ENCODE data around the gene FAM228B.
"Not testable (repeated sequence)": the region's sequence is repeated elsewhere in the genome, so short reads cannot be mapped to it uniquely, and the experiment has no call there.

Gene FAM228B

GRCh38 chr2:24123195-24123921, at the start of gene FAM228B, which contains the start of gene PFN4:
Gene FAM228B (plus strand): TSS chr2:24123469. CDS start chr2:24124362, 893 bp downstream.
Gene PFN4 (minus strand): TSS chr2:24123334. CDS start chr2:24122535, 799 bp downstream.
- DNase-seq = peak; percentile 79

DNA sequence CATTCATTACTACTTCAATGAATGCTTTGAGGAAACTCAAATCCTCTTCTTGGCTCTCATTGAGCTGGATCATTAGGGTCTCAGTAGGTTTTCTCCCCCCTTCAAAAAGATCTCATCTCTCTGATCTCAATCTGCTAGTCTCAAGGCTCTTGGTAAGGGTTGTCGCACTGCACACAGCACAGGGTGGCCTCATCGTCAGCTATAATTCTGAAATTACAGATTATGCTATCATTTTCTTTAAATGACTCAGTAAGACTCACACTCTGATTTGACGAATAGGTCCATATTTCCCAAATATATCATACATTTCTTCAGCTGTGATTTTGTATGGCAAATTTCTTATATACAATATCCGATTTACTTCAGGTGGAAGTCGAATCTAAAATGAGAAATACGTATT, 49.5 kb upstream of the FAM228B start:
- no peak for DNase-seq

DNA sequence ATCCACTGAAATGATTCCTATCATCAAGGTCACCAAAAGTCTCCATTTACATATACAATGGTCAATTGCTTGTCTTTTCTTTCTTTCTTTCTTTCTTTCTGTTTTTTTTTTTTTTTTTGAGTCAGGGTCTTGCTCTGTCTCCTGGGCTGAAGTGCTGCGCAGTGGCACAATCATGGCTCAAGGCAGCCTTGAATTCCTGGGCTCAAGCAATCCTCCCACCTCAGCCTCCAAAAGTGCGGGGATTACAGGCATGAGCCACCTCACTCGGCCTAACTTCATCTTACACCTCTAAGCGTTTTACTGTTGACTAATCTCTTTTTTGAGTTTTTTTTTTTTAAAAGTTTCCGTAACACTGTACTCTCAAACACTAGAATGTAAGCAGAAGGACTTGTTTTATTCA, 48.0 kb upstream of the FAM228B start:
- DNase-seq = no peak

GRCh38 chr2:24075915-24076848, 47.1 kb upstream of the FAM228B start, which contains the start of gene SF3B6:
Gene SF3B6 (minus strand): TSS chr2:24076326. CDS start chr2:24076229, 97 bp downstream.
- peak; percentile 98 for DNase-seq

DNA sequence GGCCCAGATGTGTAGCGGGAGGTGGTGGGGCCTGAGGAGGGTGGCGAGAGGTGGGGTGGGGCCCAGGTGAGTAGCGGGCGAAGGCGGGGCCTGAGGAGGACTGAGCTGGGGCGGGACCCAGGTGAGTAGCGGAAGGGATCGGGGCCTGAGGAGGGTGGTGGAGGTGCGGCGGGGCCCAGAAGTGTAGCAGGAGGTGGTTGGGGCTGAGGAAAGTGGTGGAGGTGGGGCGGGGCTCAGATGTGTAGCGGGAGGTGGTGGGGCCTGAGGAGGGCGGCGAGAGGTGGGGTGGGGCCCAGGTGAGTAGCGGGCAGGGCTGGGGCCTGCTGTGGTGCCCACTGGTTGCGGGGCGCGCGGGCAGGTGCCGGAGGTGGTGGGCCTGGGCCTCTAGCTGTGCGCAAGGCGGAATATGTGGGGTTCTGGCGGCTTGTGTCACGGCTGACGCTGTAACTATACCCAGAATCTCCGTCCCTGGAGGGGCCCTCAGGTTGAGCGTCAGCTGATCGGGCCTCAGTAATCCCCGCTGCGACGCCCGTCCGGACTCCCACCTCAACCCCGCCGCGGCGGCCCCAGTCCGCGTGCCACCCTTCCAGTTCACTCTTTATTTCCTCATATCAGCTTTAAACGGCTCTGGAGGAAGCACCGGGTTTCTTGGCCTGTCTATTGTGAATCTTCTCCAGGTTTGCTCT, 46.3 kb upstream of the FAM228B start:
- no peak for DNase-seq

GRCh38 chr2:24077535-24077877, 45.8 kb upstream of the FAM228B start:
- DNase-seq = no peak

- DNase-seq = no peak
Measured at GRCh38 chr2:24077879-24078278, 45.4 kb upstream of the FAM228B start.

GRCh38 chr2:24080701-24081100, 42.6 kb upstream of the FAM228B start:
- no peak for DNase-seq

- DNase-seq = no peak
Measured at GRCh38 chr2:24082787-24083566, 40.3 kb upstream of the FAM228B start.

DNA sequence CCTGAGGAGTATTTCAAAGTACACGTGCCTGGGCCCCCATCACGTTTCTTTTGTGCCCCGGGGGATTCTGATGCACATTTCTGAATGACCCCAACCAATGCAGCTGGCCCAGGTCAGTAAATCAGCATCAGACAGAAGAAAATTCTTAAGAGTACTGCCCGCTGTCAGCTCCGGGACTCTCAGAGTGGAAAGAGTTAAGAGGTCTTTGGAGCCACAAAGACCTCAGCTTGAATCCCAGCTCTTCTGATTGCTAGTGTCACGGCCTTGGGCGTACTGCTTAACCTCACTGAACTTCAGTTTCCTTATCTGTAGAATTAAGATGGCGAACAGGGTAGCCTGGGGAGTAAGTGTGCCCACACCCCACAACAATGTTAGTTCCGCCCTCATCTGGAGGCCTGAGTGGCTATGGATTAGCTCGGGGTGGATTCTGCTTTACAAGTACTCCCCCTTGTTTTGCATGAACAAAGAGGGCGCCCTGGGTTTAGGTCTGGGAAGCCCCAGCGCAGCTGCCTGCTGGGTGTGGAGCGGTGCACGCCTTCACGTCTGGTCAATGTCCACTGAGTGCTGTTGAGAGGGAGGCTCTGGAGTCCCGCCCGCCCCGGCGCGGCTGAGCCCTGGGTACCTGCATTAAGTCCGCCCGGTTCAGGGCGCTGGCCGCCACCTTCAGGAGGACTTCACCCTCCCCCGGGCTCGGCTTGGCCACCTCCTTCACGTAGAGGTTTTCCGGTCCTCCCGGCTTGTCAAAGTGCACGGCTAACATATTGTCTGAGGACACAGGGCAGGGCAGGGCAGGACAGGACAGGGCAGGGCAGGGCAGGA, 39.5 kb upstream of the FAM228B start:
- DNase-seq = peak; percentile 77

- peak; percentile 83 for DNase-seq
Measured at GRCh38 chr2:24084386-24085199, 38.7 kb upstream of the FAM228B start, which contains the start of gene TP53I3. Gene TP53I3 (minus strand): TSS chr2:24084834. CDS start chr2:24084326, 508 bp downstream.

GRCh38 chr2:24085200-24085489, 38.1 kb upstream of the FAM228B start:
- no peak for DNase-seq

DNA sequence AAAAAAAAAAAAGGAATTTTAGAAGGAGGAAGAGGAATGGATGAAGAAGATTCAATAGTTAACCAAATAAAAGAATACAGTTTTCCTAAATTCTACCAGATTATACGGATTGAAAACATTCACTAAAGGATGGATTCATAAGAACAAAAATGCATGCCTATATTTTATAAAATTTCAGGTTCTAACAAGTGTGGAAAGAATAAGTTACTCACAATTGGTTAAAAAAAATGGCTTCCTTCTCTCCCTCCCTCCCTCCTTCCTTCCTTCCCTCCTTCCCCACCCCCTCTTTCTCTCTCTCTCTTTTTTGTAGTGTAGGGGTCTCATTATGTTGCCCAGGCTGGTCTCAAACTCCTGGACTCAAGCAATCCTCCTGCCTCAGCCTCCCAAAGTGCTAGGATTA, 37.0 kb upstream of the FAM228B start:
- no peak for DNase-seq

DNA sequence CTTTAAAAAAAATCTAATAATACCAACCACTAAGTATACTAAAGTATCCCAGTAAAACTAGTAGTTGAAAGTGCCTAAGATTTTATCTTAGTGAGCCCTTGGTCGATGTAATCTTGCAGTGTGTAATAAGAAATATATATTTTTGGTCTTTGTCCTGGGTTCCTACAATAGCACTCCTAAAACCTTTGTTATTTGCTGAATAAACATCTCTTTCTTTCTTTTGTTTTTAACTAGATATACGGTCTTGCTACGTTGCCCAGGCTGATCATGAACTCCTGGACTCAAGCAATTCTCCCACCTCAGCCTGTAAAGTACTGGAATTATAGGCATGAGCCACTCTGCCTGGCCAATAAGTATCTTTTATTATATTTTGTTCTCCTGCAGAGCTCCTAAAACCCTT, 36.2 kb upstream of the FAM228B start:
- no peak for DNase-seq

DNA sequence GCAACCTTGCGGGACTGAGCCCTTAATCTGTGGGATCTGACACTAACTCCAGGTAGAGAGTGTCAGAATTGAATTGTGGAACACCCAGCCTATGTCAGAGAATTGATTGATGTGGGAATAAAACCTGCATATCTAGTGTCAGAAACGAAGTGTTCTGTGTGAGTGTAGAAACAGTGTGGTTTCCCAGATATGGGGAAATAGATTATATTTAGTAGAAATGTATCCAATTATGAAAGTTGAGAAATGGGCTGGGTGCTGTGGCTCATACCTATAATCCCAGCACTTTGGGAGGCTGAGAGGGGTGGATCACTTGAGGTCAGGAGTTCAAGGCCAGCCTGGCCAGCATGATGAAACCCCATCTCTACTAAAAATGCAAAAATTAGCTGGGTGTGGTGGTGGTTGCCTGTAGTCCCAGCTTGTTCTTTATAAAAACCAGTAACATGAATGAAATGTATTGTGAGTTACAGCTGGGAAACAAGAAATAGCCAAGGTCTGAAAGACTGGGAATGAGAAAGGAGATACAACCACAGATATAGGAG, 34.4 kb upstream of the FAM228B start:
- no peak for DNase-seq

GRCh38 chr2:24093270-24093669, 30.0 kb upstream of the FAM228B start:
- DNase-seq = not testable (repeated sequence)

DNA sequence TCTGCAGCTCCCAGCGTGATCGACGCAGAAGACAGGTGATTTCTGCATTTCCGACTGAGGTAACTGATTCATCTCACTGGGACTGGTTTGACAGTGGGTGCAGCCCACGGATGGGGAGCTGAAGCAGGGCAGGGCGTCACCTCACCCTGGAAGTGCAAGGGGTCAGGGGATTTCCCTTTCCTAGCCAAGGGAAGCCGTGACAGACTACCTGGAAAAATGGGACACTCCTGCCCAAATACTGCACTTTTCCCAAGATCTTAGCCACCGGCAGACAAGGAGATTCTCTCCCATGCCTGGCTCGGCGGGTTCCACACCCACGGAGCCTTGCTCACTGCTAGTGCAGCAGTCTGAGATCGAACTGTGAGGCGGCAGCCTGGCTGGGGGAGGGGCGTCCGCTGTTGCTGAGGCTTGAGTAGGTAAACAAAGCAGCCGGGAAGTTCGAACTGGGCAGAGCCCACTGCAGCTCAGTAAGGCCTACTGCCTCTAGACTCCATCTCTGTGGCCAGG, 28.0 kb upstream of the FAM228B start:
- not testable (repeated sequence) for DNase-seq

DNA sequence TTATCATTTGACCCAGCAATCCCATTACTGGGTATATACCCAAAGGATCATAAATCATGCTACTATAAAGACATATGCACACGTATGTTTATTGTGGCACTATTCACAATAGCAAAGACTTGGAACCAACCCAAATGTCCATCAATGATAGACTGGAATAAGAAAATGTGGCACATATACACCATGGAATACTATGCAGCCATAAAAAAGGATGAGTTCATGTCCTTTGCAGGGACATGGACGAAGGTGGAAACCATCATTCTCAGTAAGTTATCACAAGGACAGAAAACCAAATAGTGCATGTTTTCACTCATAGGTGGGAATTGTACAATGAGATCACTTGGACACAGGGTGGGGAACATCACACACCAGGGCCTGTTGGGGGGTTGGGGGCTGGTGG, 22.5 kb upstream of the FAM228B start:
- DNase-seq = not testable (repeated sequence)

DNA sequence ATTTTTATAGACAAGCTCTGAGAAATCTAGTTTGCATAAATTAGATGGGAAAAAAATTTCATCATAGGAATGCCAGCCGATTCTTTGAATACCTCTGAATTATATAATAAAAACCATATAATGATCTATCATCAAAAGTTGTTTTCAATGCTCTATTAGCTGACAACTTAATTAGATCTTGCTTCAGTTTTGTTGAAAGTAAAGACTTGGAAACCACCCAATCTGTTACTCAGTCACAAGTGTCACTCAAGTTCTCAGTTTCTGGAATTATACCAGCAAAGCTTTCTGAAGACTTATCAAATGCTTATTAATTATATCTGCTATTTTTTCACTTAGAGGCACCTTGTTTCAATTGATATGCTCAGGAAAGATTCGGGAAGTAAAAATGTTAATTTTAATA, 21.3 kb upstream of the FAM228B start:
- DNase-seq = no peak

- DNase-seq = no peak
Measured at GRCh38 chr2:24102677-24103076, 20.6 kb upstream of the FAM228B start.

All from NCI-H226 (cell line).